Panc1 (cell line): ENCODE results near the gene TSPAN7. TPM values are rescaled to one million over a fixed set of nuclear protein-coding genes. Genes with fewer than 3 reads are reported as not detected.

Experiments
- ATAC-seq: fragments of 200-7000 bp; cut with Tn5 transposase; 2 replicates; pipeline ENCODE4 v1.9.1; 2020; ENCODE audit warnings: mild to moderate bottlenecking, moderate library complexity
- BruUV-seq: library from RNA; stranded (reverse); fragments of 400-500 nt; replicated peaks from 2 replicates; lab custom pipeline; 2021; lab: Mats Ljungman, UMichigan
- CTCF ChIA-PET: fragments of 300-600 bp; sonication (Branson Sonifier 250); formaldehyde crosslinking; loops from one replicate; lab custom pipeline; 2022; ENCODE audit warnings: antibody characterized with exemption; lab: Charles Lee
- POLR2A ChIA-PET: fragments of 300-600 bp; sonication (Branson Sonifier 250); formaldehyde crosslinking; loops from one replicate; lab custom pipeline; 2022; ENCODE audit warnings: antibody characterized with exemption; lab: Charles Lee
- DNase-seq: peaks from one replicate; pipeline ENCODE4 v3.0.0-alpha.2; 2010; ENCODE audit warnings: low read depth, low spot score
- H3K27ac ChIP-seq: 2 replicates; pipeline ENCODE4 v1.5.1; 2011; ENCODE audit warnings: mild to moderate bottlenecking, low read length, inconsistent platforms
- H3K27me3 ChIP-seq: fragments of 200-500 bp; sonication (Bioruptor generic); 2 replicates; pipeline ENCODE4 v1.6.0; 2014; ENCODE audit warnings: low read length, inconsistent platforms; ENCODE audit not compliant: control insufficient read depth, insufficient read depth
- H3K36me3 ChIP-seq: fragments of 200-500 bp; sonication (Bioruptor generic); 2 replicates; pipeline ENCODE4 v1.5.1; 2014; ENCODE audit warnings: inconsistent platforms, mild to moderate bottlenecking, low read length, moderate library complexity; ENCODE audit not compliant: control insufficient read depth, insufficient read depth
- H3K4me1 ChIP-seq: 2 replicates; pipeline ENCODE4 v1.5.1; 2011; ENCODE audit warnings: inconsistent platforms, mild to moderate bottlenecking, low read length, moderate library complexity; ENCODE audit not compliant: control insufficient read depth, insufficient read depth
- H3K4me3 ChIP-seq, 2 experiments: 2 replicates each; pipeline ENCODE4 v1.5.1; 2011 to 2012; ENCODE audit warnings: low read depth in 2 of 2, low read length in 2 of 2, mild to moderate bottlenecking in 2 of 2, inconsistent platforms in 1 of 2, moderate library complexity in 1 of 2
- H3K9me3 ChIP-seq: fragments of 200-500 bp; sonication (Bioruptor generic); 2 replicates; pipeline ENCODE4 v1.5.1; 2014; ENCODE audit warnings: low read depth, mild to moderate bottlenecking, inconsistent platforms, low read length, moderate library complexity; ENCODE audit not compliant: control insufficient read depth, insufficient read depth
- POLR2AphosphoS5 ChIP-seq: IDR thresholded peaks from 2 replicates; pipeline ENCODE4 v1.6.1; 2012; ENCODE audit warnings: mild to moderate bottlenecking, low read depth, low read length, moderate library complexity
- SIN3A ChIP-seq: IDR thresholded peaks from 2 replicates; pipeline ENCODE4 v1.6.1; 2012; ENCODE audit warnings: low read depth, mild to moderate bottlenecking, low read length, moderate library complexity, borderline replicate concordance; ENCODE audit not compliant: insufficient read depth
- TCF7L2 ChIP-seq: IDR thresholded peaks from 2 replicates; pipeline ENCODE4 v1.6.1; 2011; ENCODE audit warnings: mild to moderate bottlenecking, low read depth, low read length, inconsistent platforms
- in situ Hi-C: cut with HindIII; loops from 2 replicates; pipeline ENCODE4 v1.10.0; 2016; ENCODE audit warnings: low sequenced_read_pairs, low pct_unique_long_range_greater_than_20kb
- intact Hi-C: fragments of 100-400 bp; cut with micrococcal nuclease; formaldehyde crosslinking; loops from one replicate; pipeline ENCODE4 v1.10.0; 2022; ENCODE audit not compliant: unreplicated experiment
- total RNA-seq: library from RNA; stranded (reverse); gene quantifications from one replicate; pipeline ENCODE4 v1.2.1, GENCODE V29; 2021; ENCODE audit not compliant: unreplicated experiment
- TF ChIP-seq, protein P1 (sequence below), 2 experiments: IDR thresholded peaks; 2 replicates each; pipeline ENCODE4 v1.6.1; 2011 to 2012; ENCODE audit warnings: low read depth in 2 of 2, control low read depth in 1 of 2, low read length in 1 of 2, mild to moderate bottlenecking in 1 of 2, moderate library complexity in 1 of 2; ENCODE audit not compliant: insufficient read depth in 1 of 2
- TF ChIP-seq, protein P2 (sequence below): fragments of 450-650 bp; IDR thresholded peaks from 2 replicates; pipeline ENCODE4 v1.5.1; 2017; ENCODE audit warnings: mild to moderate bottlenecking

The TSPAN7 gene
- total RNA-seq, 1 experiment from 2014 or later = 0.13 TPM

DNA sequence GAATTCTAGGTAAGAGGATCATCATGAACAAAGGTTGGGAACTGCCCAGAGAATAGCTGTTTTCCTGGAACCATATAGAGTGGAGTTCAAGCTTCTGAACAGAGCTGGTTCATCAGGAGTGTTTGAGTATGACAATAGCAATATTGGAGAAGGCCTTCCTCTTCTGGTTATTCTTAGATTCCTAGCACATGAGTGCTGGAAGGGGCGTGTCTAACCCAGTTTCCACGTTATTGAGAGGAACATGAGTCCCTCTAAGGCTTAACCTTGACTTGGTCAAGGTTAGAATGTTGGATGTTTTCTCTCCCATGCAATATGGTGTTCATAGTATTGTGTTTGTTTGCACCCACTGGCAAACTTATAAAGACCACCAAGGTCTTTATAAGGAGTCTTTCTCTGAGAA, 101.3 kb downstream of the TSPAN7 start:
- no peaks in the 10 kb centered on the region for H3K27me3 ChIP-seq
- BruUV-seq = no TSS peak
- in situ Hi-C loops = no loop called here
- H3K9me3 ChIP-seq = no peaks in the 10 kb centered on the region
- ChIA-PET CTCF (no interaction called here), POLR2A (no interaction called here)
- H3K36me3 ChIP-seq = no peaks in the 10 kb centered on the region
- intact Hi-C loops = no loop called here
- DNase-seq = no peak
- no peaks in the 10 kb centered on the region for H3K4me1 ChIP-seq
- no peak for TF ChIP-seq SIN3A
- TF ChIP-seq, protein P1, sequence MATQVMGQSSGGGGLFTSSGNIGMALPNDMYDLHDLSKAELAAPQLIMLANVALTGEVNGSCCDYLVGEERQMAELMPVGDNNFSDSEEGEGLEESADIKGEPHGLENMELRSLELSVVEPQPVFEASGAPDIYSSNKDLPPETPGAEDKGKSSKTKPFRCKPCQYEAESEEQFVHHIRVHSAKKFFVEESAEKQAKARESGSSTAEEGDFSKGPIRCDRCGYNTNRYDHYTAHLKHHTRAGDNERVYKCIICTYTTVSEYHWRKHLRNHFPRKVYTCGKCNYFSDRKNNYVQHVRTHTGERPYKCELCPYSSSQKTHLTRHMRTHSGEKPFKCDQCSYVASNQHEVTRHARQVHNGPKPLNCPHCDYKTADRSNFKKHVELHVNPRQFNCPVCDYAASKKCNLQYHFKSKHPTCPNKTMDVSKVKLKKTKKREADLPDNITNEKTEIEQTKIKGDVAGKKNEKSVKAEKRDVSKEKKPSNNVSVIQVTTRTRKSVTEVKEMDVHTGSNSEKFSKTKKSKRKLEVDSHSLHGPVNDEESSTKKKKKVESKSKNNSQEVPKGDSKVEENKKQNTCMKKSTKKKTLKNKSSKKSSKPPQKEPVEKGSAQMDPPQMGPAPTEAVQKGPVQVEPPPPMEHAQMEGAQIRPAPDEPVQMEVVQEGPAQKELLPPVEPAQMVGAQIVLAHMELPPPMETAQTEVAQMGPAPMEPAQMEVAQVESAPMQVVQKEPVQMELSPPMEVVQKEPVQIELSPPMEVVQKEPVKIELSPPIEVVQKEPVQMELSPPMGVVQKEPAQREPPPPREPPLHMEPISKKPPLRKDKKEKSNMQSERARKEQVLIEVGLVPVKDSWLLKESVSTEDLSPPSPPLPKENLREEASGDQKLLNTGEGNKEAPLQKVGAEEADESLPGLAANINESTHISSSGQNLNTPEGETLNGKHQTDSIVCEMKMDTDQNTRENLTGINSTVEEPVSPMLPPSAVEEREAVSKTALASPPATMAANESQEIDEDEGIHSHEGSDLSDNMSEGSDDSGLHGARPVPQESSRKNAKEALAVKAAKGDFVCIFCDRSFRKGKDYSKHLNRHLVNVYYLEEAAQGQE (IDR thresholded peaks at IDR 0.05; ENCODE audit: insufficient read depth in 1 of 2, low read depth in 2 of 2, low read length in 1 of 2) = no peak
- TF ChIP-seq, protein P2, sequence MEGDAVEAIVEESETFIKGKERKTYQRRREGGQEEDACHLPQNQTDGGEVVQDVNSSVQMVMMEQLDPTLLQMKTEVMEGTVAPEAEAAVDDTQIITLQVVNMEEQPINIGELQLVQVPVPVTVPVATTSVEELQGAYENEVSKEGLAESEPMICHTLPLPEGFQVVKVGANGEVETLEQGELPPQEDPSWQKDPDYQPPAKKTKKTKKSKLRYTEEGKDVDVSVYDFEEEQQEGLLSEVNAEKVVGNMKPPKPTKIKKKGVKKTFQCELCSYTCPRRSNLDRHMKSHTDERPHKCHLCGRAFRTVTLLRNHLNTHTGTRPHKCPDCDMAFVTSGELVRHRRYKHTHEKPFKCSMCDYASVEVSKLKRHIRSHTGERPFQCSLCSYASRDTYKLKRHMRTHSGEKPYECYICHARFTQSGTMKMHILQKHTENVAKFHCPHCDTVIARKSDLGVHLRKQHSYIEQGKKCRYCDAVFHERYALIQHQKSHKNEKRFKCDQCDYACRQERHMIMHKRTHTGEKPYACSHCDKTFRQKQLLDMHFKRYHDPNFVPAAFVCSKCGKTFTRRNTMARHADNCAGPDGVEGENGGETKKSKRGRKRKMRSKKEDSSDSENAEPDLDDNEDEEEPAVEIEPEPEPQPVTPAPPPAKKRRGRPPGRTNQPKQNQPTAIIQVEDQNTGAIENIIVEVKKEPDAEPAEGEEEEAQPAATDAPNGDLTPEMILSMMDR = no peak
- no peak for TF ChIP-seq POLR2AphosphoS5
- TF ChIP-seq TCF7L2 = no peak
- H3K4me3 ChIP-seq = no peak overlapping the region
- no peak overlapping the region for H3K27ac ChIP-seq
- no peak for ATAC-seq

DNA sequence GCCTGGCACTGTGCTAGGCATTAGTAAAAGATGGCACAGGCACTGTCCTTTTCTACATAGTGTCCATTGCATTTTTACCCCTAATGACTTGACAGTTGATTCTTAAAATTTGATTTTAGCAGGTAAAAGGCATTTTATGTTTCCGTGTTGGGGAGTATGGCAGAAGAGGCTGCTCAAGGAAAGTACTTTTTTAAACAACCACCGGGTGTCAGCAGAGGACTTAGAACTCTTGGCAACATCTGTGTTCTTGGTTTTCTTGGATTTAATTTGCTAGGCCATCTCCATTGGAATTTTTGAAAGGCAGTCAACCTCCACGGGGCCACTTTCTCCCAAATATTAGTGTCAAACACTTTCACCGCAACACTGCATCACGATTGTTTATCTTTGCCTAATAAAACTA, 102.9 kb downstream of the TSPAN7 start:
- Histone ChIP-seq H3K4me1 (no peaks in the 10 kb centered on the region), H3K27ac (no peak overlapping the region), H3K36me3 (no peaks in the 10 kb centered on the region), H3K27me3 (no peaks in the 10 kb centered on the region), H3K4me3 (no peak overlapping the region), H3K9me3 (no peaks in the 10 kb centered on the region)
- POLR2A ChIA-PET = no interaction called here
- no peak for ATAC-seq
- intact Hi-C loops = no loop called here
- in situ Hi-C loops = no loop called here
- BruUV-seq = no TSS peak
- TF ChIP-seq TCF7L2 = no peak
- TF ChIP-seq POLR2AphosphoS5 = no peak
- no peak for TF ChIP-seq SIN3A
- TF ChIP-seq, protein P2 = peak; percentile 48; the same call in 1 of the 2 replicates
- TF ChIP-seq, protein P1 (IDR thresholded peaks at IDR 0.05; ENCODE audit: insufficient read depth in 1 of 2, low read depth in 2 of 2, low read length in 1 of 2) = no peak
- DNase-seq = no peak
- CTCF ChIA-PET = no interaction called here
